ENCODE data around the gene MPDZ.

MPDZ gene

GRCh38 chr9:13274886-13275641 is 4.4 kb downstream of the MPDZ start:
- DNase-seq (ENCODE audit: low spot score) (no peak), ATAC-seq (ENCODE audit: low read depth) (peak; percentile 31; the same call in 1 of the 3 replicates)
- Histone ChIP-seq H3K36me3 (ENCODE audit: low read depth) (no peaks in the 10 kb centered on the region), H3K9me3 (ENCODE audit: severe bottlenecking) (no peaks in the 10 kb centered on the region), H3K27ac (ENCODE audit: poor library complexity, severe bottlenecking) (no peak overlapping the region), H3K4me1 (ENCODE audit: insufficient read depth, poor library complexity, severe bottlenecking) (peaks cover 7% of the 10 kb centered on the region), H3K27me3 (ENCODE audit: insufficient read depth, poor library complexity, severe bottlenecking) (no peaks in the 10 kb centered on the region), H3K4me3 (ENCODE audit: severe bottlenecking) (no peak overlapping the region)
- no peak for TF ChIP-seq CTCF (IDR thresholded peaks at IDR 0.05; ENCODE audit: poor library complexity, severe bottlenecking)

- H3K4me1 ChIP-seq (ENCODE audit: insufficient read depth, poor library complexity, severe bottlenecking): peaks cover 18% of the 10 kb centered on the region
- no peaks in the 10 kb centered on the region for H3K27me3 ChIP-seq (ENCODE audit: insufficient read depth, poor library complexity, severe bottlenecking)
- H3K9me3 ChIP-seq (ENCODE audit: severe bottlenecking): no peaks in the 10 kb centered on the region
- no peaks in the 10 kb centered on the region for H3K36me3 ChIP-seq (ENCODE audit: low read depth)
- H3K27ac ChIP-seq (ENCODE audit: poor library complexity, severe bottlenecking): no peak overlapping the region
- DNase-seq (ENCODE audit: low spot score) (no peak), ATAC-seq (ENCODE audit: low read depth) (no peak)
- H3K4me3 ChIP-seq (ENCODE audit: severe bottlenecking): no peak overlapping the region
- no peak for TF ChIP-seq CTCF (IDR thresholded peaks at IDR 0.05; ENCODE audit: poor library complexity, severe bottlenecking)
Measured at GRCh38 chr9:13270734-13271133, 8.8 kb downstream of the MPDZ start.

GRCh38 chr9:13269589-13270452 is 9.7 kb downstream of the MPDZ start:
- Histone ChIP-seq H3K4me3 (ENCODE audit: severe bottlenecking) (no peak overlapping the region), H3K9me3 (ENCODE audit: severe bottlenecking) (no peaks in the 10 kb centered on the region), H3K27ac (ENCODE audit: poor library complexity, severe bottlenecking) (no peak overlapping the region), H3K4me1 (ENCODE audit: insufficient read depth, poor library complexity, severe bottlenecking) (peaks cover 14% of the 10 kb centered on the region), H3K36me3 (ENCODE audit: low read depth) (no peaks in the 10 kb centered on the region), H3K27me3 (ENCODE audit: insufficient read depth, poor library complexity, severe bottlenecking) (no peaks in the 10 kb centered on the region)
- TF ChIP-seq CTCF (IDR thresholded peaks at IDR 0.05; ENCODE audit: poor library complexity, severe bottlenecking): no peak
- DNase-seq (ENCODE audit: low spot score) (no peak), ATAC-seq (ENCODE audit: low read depth) (no peak)

- H3K9me3 ChIP-seq (ENCODE audit: severe bottlenecking): no peaks in the 10 kb centered on the region
- ATAC-seq (ENCODE audit: low read depth) (peak; percentile 77), DNase-seq (ENCODE audit: low spot score) (no peak)
- no peak overlapping the region for H3K4me3 ChIP-seq (ENCODE audit: severe bottlenecking)
- H3K4me1 ChIP-seq (ENCODE audit: insufficient read depth, poor library complexity, severe bottlenecking): peaks cover 12% of the 10 kb centered on the region
- no peaks in the 10 kb centered on the region for H3K27me3 ChIP-seq (ENCODE audit: insufficient read depth, poor library complexity, severe bottlenecking)
- no peak for TF ChIP-seq CTCF (IDR thresholded peaks at IDR 0.05; ENCODE audit: poor library complexity, severe bottlenecking)
- peak overlapping the region; percentile 36 for H3K27ac ChIP-seq (ENCODE audit: poor library complexity, severe bottlenecking)
- H3K36me3 ChIP-seq (ENCODE audit: low read depth): no peaks in the 10 kb centered on the region
Measured at GRCh38 chr9:13268469-13268868, 11.0 kb downstream of the MPDZ start.

Data from RWPE2 (cell line).